Stimulated activated CD4-positive, alpha-beta T cell treated with anti-CD3 and anti-CD28 coated beads, Interleukin-4, amount 100 ng/mL, for 4 hours (primary cell): ENCODE results near the gene FLNC.

Source experiments
- DNase-seq, 2 experiments: peaks; one replicate each; pipeline ENCODE4 v3.0.0-alpha.2; 2020

The FLNC gene

DNA sequence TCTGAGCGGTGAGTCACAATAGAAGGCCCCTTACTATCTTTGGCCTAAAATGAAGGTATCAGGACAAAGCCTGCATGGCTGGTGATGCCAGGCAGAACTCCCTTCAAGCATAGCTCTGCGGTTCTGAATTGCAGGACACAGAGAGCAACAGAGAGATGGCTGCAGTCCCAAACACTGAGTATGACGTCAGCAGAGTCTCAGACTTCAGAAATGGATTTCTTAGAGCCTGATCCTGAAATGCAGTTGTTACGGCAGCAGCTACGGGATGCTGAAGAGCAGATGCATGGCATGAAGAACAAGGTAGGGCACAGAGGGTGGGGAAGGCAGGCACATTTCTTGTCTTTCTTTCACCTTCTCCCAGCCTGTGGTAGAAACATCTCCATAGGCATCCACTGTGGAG is 25.0 kb upstream of the FLNC start:
- no peak for DNase-seq

DNA sequence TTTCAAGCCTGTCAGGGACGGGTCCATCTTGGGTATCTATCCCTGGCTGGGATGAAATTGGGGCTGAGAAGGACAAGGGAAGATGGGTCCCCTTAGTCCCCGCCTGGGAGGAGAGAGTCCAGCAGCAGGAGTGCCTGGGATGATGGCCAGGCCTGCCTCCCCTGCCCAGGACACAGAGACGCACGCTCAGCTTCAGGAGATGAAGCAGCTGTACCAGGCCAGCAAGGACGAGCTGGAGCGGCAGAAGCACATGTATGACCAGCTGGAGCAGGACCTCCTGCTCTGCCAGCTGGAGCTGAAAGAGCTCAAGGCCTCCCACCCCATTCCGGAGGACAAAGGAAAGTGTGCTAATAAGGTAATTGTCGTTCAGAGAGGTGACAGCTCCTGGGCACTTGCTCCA is 23.0 kb upstream of the FLNC start:
- DNase-seq, result no peak

DNA sequence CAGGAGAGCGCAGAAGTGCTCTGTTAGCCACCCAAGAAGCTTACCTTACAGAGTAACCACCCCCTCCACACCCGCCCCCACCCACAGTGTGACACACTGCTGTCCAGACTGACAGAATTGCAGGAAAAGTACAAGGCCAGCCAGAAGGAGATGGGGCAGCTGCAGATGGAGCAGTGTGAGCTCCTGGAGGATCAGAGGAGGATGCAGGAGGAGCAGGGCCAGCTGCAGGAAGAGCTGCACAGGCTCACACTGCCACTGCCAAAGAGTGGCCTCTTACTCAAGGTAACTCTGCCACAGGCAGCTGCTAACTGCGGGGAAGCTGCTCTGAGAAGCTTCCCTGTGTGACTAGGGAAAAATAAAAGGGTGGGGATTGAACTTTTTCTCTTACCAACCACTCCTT is 20.8 kb upstream of the FLNC start:
- no peak for DNase-seq

DNA sequence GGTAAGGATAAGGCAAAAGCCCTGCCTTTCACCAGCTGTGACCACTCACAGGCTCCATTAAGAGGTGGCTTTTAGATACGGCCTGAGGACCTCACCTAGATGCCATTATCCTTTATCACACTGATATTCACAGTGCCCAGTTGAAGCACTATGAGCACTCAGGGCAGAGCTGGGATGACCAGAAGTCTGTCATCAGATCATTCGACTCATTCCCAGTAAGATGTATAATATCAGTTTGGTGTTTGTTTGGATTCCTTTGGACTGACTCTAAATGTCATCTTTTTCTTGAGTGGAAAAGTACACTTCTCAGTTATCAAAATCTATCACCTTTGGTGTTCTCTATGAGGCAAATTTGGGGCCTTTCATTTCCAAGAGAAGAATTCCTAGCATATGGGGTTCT is 19.7 kb upstream of the FLNC start:
- DNase-seq, result no peak

DNA sequence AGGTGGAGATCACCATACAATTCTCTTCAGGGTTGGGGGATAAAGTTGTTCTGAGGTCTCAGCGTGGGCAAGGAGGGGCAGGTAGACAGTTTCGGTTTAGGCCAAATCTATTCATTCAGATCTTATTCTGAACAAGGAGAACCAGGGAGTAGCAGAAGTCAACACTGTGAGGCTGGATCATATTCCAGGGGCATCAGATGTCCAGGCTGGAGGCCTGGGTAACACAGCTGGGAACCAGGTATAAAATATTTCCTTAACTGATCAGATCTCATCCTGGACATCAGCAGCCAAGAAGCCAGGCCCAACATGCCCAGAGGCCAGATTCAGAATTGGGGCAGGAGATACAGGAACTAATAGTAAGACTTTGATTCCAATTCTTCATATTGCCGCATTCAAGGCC is 19.2 kb upstream of the FLNC start:
- no peak for DNase-seq

DNA sequence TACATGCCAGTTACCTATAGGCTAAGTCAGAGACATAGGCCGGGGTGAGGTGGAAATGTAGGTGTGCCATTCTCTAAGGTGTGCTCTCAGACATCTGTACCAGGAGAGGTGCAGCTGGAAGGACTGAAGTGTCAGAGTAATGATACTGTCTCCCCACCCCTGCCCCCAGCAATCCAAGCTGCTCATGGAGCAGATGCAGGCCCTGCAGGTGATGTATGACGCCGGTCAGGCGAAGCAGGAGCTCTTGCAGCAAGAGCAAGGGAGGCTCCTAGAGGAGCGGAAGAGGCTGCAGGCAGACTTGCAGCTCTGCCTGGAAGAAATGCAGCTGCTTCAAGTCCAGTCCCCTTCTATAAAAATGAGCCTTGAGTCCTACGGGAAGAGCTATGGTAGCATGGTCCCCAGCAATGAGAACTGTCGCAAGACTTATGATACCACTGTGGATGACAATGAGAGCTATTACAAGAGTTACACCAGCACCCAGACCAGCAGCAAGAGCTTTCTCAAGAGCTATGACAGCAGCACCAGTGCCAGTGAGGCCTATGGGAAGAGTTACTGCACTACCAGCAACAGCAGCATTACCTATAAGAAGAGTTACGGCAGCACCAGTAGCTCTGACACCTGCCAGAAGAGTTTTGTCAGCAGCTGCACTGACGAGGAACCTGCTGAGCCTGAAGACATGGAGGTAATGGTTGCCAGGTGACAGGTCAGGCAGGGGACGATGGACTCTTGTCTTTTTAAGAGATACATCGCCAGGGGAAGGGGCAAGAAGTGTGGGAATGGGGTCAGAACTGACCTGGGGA is 18.4 kb upstream of the FLNC start:
- no peak for DNase-seq

DNA sequence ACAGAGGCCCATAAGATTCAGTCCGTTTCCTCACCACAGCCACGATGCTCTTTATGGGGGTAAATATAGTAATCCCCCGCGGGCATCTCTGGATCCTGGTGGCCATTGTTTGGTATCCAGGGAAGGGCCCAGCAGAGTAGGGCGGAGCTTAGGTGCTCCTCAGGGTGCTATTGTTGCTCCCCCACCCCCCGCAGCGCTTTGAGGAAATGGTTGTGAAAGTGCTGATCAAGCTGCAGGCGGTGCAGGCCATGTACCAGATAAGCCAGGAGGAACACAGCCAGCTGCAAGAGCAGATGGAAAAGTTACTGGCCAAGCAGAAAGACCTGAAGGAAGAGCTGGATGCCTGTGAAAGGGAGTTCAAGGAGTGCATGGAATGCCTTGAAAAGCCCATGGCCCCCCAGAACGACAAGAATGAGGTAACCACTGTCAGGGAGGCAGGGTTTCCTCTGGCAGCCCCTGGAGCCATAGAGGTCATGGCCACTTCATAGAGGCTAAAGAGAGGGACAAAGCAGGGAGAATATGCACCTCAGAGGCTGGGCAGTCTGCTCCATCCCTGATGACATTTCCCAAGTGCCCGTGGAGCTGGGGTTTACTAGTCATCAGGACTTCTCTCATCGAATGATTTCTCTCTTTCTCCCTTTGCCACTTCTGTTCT is 17.6 kb upstream of the FLNC start:
- DNase-seq, result no peak

DNA sequence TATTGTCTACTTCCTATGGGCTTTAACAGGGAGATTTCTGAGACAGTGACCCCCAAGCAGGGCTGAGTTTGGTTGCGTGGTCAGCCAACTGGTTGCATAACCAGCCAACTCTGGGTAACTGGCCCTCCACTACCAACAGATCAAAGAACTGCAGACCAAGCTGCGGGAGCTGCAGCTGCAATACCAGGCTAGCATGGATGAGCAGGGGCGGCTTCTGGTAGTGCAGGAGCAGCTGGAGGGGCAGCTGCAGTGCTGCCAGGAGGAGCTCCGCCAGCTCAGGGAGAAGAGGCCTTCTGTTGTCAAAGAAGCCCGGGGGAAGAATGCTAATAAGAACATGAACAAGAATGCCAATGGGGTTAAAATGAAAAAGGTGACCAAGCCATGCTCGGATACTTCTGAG is 15.7 kb upstream of the FLNC start:
- no peak for DNase-seq

DNA sequence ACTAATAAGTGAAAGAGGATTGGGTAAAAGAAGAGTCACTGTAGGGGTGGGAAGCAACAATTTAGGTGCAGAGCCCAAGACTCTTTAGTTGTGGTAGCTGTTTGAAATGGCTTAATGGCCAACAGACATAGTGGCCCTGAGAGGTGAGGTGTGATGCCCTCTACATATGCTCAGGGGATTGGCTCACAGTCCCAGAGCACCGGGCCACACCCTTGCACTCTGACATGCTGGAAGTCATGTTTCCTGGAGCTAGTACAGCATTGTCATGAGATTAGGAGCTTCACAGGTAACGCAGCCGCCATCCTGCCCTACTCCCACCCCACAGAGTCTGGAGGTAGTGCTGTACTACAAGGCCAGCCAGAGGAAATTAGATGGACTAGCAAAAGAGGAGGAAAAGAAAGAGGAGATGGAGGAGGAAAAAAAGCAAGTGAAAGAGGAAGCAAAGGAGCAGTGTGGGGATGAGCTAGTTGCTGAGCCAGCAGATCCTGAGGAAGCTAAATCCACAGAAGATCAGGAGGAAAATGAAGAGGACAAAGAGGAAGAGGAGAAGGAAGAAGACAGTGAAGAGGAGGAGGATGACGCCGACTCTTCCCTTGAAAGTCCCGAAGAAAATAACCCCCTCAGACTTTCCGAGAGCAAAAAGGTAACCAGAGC is 14.8 kb upstream of the FLNC start:
- no peak for DNase-seq

DNA sequence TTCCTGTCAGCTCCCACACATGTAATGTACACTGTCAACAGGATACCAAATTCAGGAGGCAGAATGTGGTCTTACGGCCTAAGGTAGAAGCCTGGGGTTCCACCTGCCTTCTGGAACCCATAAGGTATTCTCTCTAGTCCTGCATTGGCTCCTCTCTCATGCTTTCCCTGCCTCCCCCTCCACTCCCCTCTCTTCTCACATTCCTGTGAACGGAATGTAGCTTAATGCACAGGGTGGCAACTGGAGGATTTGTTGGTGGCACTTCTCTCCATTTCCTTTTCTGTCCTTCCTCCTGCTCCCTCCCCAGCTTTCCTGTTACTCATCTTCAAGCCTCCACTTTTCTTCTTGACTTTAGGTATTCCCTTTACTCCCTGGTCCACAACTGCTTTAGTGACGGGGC is 11.5 kb upstream of the FLNC start:
- DNase-seq, result no peak

DNA sequence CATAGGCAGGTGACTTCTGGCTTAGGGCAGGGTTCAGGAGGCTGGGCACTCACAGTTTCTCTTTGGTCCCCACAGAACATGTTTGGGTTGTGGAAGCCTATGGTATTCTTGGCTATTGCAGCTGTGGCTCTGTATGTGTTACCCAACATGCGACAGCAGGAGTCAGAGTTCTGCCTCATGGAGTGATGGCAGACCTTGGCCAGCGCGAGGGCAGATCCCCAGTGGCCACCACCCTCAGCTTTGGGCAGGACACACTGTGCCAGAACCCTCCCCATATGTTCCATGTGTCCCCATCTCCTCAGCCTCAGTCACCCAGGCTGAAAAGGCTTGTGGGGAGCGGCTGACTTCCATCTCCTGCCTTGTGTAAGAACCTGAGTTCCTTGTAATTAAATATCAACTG is 8.5 kb upstream of the FLNC start:
- DNase-seq, result no peak

DNA sequence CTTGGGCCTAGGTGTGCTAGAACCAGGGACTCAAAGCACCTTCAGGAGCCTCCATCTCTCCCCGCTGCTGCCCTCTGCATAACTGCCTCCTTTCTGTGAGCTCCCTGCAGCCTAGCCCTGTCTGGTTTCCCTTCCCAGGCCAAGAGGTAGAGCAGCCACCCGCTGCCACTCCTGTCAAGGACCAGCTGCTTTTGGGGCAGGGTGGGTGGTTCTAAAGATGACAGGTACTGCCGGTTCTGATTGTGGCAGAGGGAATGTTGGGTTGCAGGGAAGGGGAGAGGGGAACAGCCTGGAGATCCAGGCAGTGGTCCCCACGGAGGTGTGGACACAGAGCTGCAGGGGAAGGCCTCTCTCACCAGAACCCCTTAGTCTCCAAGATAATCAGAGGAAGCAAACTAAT is 3.7 kb upstream of the FLNC start:
- no peak for DNase-seq

DNA sequence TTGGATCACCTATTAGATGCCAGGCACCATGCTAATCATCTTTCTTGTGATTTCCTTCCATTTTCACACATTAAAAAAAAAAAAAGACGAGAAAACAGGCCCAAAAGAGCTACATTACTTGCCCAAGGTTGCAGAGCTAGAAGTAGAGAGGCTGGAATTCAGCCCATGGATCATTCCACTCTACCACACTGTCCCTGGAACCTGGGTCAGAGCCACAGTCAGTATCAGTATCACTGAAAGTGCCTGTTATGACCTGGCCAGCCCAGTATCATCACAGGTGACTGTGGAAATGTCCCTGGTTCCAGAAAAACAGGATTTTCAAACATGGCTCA is 3.3 kb upstream of the FLNC start:
- no peak for DNase-seq

DNA sequence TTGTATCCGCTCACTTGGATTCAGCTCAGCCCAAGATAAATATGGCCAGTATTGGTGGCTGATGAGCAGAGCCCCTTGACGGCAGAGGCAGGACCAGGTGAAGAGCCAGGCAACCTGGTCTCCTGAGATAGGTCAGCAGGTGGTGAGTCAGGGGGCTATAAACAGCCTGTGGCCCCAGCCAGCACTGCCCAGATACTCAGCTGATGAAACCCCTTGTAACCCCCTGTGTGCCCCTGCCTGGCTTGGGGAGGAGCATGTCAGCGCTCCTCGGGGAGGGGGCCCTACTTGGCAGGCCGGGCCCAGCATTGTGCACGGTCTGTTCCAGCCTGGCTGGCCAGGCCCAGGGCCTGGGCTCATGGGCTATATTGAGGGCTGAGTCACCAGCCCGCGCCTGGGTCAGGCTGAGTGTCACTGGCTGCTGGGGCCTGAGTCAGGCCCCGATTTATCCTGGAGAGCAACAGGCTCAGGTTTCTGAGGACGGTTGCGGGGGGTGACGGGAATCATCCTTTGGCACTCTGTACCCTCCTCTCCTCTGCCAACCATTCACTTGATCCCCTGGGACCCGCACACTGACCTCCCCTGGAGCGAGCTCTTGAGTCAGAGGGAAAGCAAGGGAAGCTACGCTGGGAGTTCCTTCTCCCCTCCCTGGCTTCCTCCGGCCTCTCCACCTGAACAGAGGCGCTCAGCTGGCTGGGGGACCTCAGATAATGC is 2.8 kb upstream of the FLNC start:
- no peak for DNase-seq

DNA sequence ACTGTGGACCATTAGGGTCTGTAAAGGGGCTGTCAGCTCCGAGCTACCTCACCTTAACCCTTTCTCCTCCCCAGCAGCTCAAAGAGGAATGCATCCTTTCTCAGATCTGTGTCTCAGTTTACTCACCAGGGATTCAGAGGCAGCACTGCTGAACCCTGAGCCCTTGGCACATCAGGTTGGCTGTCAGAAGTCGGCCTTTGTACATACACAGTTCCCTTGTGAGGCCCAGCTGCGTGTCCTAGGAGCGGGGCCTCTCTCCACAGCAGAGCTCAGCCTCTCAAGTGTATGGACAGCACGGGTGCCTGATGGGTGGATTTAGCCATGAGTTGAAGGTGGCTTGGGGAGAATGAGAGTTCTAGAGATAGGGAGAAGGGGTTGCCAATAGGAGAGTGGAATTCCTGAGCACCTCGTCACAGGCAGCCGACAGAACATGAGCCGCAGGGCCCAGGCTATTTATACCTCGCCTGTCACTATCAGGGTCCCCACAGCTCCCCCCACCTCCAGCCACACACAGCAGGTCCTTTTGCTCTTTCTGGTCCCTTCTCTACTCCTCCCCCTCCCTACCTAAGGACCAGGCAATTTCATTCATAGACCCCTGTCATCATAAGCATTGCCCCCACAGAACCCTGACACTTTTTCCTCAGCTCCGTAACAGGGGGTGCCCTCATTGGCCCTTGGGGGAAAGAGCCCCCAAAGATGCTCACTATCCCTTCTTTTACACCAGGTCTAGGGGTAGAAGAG is 2.1 kb upstream of the FLNC start:
- DNase-seq, result no peak

DNA sequence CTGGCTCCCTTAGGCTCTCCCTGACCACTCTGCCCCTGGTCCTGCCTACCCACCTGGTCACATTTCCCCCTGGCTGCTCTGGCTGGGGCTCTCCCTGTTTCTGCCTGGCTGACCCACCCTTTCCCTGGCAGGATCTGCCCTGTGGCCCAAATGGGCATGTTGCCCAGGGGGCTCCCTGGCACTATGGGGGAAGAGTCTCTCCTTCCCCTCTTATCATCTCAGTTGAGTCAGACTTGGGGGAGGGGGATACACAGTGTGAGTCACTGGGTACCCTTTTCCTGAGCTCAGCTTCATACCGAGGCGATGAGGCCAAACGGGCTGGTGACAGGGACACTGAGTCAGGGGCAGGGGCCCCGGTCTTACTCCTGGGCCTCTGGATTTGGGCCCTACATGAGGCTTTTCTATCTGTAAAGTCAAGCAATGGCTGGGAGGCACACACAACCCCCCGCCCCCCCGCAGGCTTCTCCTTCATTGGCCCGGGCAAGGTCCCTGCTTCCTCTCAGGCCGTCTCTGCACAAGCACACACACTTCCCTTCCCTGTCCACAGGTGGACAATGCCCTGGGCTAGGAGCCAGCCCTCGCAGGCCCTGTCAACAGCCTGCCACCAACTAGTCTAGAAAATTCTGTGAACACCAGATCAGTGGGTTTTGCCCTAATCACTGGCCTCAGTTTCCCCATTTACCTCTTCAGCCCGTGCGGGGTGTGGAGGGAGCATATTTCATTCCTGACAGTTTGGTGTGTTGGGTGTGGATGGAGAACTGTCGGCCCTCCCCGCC is 627 bp upstream of the FLNC start:
- DNase-seq, result no peak

DNA sequence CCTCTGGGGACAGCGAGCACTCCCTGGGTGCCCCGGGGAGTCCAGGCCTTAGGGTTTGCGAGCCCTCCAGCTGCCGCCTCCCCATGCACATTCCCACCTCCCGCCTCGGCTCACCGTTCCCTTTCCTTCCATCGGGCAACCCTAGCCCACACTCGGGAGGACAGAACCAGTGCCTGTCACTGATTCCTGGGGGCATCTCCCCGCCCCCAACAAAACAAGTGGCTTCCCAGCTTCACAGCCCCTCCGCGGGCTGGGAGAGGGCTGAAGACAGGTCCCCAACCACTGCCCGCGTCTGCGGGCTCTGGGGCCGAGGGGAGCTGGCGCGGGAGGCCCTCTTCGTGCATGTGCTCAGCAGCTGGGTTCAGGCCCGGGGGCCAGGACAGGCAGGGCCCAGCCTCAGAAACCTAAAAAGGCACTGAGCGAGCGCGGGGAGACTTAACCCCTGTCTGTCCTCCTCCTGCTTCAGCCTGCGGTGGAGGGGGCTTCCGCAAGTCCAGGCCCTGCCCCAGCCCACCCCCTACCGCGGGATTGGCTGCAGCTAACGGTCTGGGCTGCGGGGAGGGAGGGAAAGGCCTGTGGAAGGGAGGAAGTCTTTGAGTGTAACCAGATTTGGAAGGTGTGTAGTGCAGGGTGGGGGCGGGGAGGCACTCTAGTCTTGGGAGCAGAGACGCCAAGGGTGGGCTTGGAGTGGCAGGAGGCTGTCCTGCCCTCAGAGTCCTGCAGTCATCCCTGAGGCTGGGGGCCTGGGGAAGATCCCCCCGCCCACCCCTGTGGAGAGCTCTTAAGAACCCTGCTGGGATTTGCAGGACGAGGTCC is 1.2 kb downstream of the FLNC start:
- no peak for DNase-seq

DNA sequence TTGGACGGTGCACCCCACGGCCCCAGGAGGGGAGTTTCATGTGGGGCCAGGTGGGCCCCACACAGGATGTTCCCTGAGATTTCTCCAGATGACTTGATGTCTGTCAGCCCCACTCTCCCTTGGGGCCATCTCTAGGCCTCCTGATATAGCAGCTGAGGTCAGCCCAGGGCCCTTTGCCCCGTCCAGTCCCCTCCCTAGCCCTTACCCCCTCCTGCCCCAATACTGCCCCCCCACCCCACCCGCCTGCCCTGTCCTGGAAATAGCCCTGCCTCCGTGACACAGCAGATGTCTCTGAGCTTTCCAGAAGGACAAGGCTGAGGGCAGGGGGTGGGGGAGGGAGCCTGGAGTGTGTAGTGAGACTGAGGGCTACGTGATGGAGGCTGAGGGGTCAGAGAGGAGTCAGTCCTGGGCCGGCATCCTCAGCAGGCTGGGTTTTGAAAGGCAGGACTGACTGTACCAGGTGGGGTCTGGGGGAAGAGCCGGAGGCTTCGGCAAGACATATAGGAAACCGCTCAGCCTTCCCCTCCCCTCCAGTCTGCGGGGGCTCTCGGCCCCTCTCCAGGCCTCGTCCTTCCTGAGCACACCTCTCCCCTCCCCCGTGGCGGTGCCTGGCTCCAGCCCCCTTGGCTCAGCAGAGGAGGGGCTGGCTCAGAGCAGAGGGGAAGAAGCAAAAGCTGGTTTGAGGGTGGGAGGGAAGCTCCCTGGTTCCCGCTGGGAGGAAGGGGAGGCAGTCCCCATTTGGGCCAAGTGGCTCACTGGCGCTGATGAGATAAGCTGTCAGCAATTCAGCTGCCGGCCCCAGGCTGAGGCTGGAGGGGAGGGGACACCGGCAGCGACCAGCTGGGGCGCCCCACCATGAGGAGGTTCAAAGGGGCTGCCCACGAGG is 2.0 kb downstream of the FLNC start:
- DNase-seq, result no peak

DNA sequence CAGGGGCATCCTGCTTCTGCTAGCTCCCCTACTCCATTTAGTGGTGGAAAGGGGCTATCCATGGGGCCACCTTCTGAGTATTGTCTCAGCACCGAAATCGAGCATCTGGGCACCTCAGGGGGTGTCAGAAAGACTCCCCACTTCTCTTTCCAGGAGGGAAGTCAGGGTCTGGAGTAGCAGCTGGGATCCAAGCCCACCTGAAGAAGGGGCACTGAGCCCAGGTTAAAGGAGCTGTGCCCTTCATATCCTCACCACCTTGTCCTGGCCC is 2.6 kb downstream of the FLNC start:
- DNase-seq, result no peak

DNA sequence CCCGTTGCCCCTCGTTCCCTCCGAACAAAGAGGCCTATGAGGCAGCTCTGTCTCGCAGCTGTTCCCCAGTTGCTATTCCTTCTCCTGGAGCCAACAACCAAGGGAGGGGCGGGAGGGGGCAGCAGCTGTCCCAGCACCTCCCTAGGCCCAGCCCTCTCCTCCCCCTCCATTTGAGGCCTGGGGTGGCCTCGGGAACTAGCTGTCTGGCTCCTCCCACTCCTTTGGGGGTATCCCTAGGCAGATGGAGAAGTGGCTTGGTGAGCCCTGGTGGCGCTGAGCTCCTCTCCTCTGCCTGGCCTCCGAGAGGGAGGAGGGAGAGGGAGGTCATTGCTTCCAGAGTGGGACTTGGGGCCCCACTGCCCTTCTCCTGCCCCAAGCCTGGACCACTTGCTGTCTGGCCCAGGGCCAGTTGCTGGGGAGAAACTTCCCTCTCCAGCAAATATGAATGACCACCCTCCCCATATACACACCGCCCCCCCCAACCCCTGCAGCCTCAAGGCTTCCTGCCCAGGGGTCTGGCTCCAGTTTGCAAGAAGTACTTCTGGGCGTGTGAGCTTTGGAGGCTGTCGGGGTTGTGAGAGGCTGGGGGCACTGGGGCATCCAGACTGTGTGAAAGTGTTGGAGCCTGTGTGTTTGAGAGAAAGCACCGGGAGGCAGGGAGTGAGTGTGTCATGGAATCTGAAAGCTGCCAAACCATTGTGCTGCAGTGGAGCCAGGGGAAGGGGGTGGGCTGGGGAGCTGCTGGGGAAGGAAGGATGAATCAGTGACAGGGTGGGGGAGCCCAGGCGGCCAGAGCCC is 3.1 kb downstream of the FLNC start:
- no peak for DNase-seq
